H1 (cell line): ENCODE measurements around the gene LRWD1. TPM values are rescaled to one million over a fixed set of nuclear protein-coding genes. Genes with fewer than 3 reads are reported as not detected.

Experiments used
- ASH2L ChIP-seq: fragments of 200-600, 300-600 bp; sonication (generic); IDR thresholded peaks from one replicate; pipeline ENCODE4 v1.7.1; 2017; ENCODE audit warnings: low read length
- ATF2 ChIP-seq: IDR thresholded peaks from 2 replicates; pipeline ENCODE4 v1.6.1; 2012; ENCODE audit warnings: low read length, inconsistent platforms
- CBX5 ChIP-seq: fragments of 300-800, 300-1000 bp; sonication (generic); IDR thresholded peaks from 2 replicates; pipeline ENCODE4 v1.7.1; 2016; ENCODE audit warnings: antibody characterized with exemption, low read length, low read depth
- CREB1 ChIP-seq: IDR thresholded peaks from 2 replicates; pipeline ENCODE4 v1.6.1; 2012; ENCODE audit warnings: inconsistent platforms
- CTBP2 ChIP-seq: IDR thresholded peaks from 2 replicates; pipeline ENCODE4 v1.7.0; 2011; ENCODE audit warnings: borderline replicate concordance, mild to moderate bottlenecking, moderate library complexity, mixed read lengths, low read length; ENCODE audit not compliant: insufficient read depth, insufficient read length
- EZH2 ChIP-seq: fragments of 200-600 bp; sonication (generic); IDR thresholded peaks from 2 replicates; pipeline ENCODE4 v1.7.1; 2012; ENCODE audit warnings: low read depth, mild to moderate bottlenecking, moderate library complexity, low read length, inconsistent platforms; ENCODE audit not compliant: severe bottlenecking
- FOSL1 ChIP-seq: IDR thresholded peaks from 2 replicates; pipeline ENCODE4 v1.6.1; 2011; ENCODE audit warnings: mild to moderate bottlenecking, low read depth, low read length, moderate library complexity; ENCODE audit not compliant: insufficient read depth
- JUND ChIP-seq: IDR thresholded peaks from 2 replicates; pipeline ENCODE4 v1.6.1; 2011; ENCODE audit warnings: mild to moderate bottlenecking, improper control_type of control experiment, low read length
- KDM4A ChIP-seq: IDR thresholded peaks from one replicate; pipeline ENCODE4 v1.7.1; 2012; ENCODE audit warnings: low read depth, mild to moderate bottlenecking, moderate library complexity, low read length, inconsistent platforms; ENCODE audit not compliant: severe bottlenecking
- NANOG ChIP-seq: IDR thresholded peaks from 2 replicates; pipeline ENCODE4 v1.6.1; 2011; ENCODE audit warnings: low read length, low read depth, mild to moderate bottlenecking, inconsistent platforms; ENCODE audit not compliant: insufficient read depth, poor library complexity, severe bottlenecking
- NRF1 ChIP-seq: IDR thresholded peaks from 2 replicates; pipeline ENCODE4 v1.6.1; 2011; ENCODE audit warnings: mild to moderate bottlenecking, low read depth, low read length, improper control_type of control experiment
- RAD21 ChIP-seq, 2 experiments: IDR thresholded peaks in 1 of 2; conservative IDR thresholded peaks in 1 of 2; 2 replicates each; pipeline ENCODE4 v1.6.1; 2011; ENCODE audit warnings: low read depth in 2 of 2, low read length in 2 of 2, improper control_type of control experiment in 1 of 2, inconsistent platforms in 1 of 2, mild to moderate bottlenecking in 1 of 2, moderate library complexity in 1 of 2
- RFX5 ChIP-seq: IDR thresholded peaks from 2 replicates; pipeline ENCODE4 v1.6.1; 2011; ENCODE audit warnings: low read depth, low read length, improper control_type of control experiment, borderline replicate concordance
- SAP30 ChIP-seq: fragments of 300-600 bp; sonication (generic); IDR thresholded peaks from 2 replicates; pipeline ENCODE4 v1.7.1; 2012; ENCODE audit warnings: low read length, moderate library complexity, mild to moderate bottlenecking, inconsistent platforms; ENCODE audit not compliant: insufficient read depth, insufficient replicate concordance
- SIN3A ChIP-seq, 2 experiments: IDR thresholded peaks in 1 of 2; conservative IDR thresholded peaks in 1 of 2; 2 replicates each; pipeline ENCODE4 v1.6.1; 2011 to 2012; ENCODE audit warnings: low read length in 2 of 2, improper control_type of control experiment in 1 of 2, low read depth in 1 of 2, mild to moderate bottlenecking in 1 of 2
- SP1 ChIP-seq: IDR thresholded peaks from 2 replicates; pipeline ENCODE4 v1.6.1; 2011; ENCODE audit warnings: low read depth, low read length
- TAF1 ChIP-seq: IDR thresholded peaks from 2 replicates; pipeline ENCODE4 v1.6.1; 2011; ENCODE audit warnings: mild to moderate bottlenecking, low read depth, low read length
- TEAD4 ChIP-seq: IDR thresholded peaks from 2 replicates; pipeline ENCODE4 v1.6.1; 2012; ENCODE audit warnings: low read depth, low read length, inconsistent platforms, mixed read lengths
- USF2 ChIP-seq: IDR thresholded peaks from 2 replicates; pipeline ENCODE4 v1.6.1; 2011; ENCODE audit warnings: low read length, improper control_type of control experiment
- polyA plus RNA-seq, 7 experiments: library from polyadenylated mRNA; depleted of rRNA in 3 of 7; stranded (reverse) in 5 of 7; unstranded in 2 of 7; fragments of >200 nt in 5 of 7; fragments of 200-250 nt in 2 of 7; gene quantifications; 1 replicate in 5 of 7; 2 replicates in 1 of 7; 4 replicates in 1 of 7; pipeline versions ENCODE4 v1.2.1 to v1.2.3, GENCODE V29; 2011 to 2013; ENCODE audit warnings: missing spikeins in 2 of 7, mixed read lengths in 2 of 7
- total RNA-seq: library from RNA; stranded (reverse); fragmentation: NEBNext Ultra II Directional; extraction: Animal tissue kit (Norgen Biotek cat#: 25700); gene quantifications from 2 replicates; pipeline ENCODE4 v1.2.1, GENCODE V29; 2021

The LRWD1 gene
- total and polyA plus RNA-seq, 2 of the 8 experiments (the other 6 are each of a cell fraction or from before 2014, with no cell fraction given) = 23.4 to 26.8 TPM

- TF ChIP-seq ASH2L = peak; percentile 65
- TF ChIP-seq JUND = no peak
- peak in 1 of 2 experiments; percentile 0; a peak in 2 of 4 replicates for TF ChIP-seq RAD21 (IDR thresholded peaks at IDR 0.05 in 1 of 2, conservative IDR thresholded peaks at IDR 0.05 in 1 of 2; ENCODE audit: low read depth in 2 of 2, low read length in 2 of 2)
- peak; percentile 56 for TF ChIP-seq CTBP2
- 0 out of 2 replicates have a peak, but pooled peaks have one; percentile 22 for TF ChIP-seq SP1
- no peak; the same call in 1 of the 2 replicates for TF ChIP-seq TEAD4
- TF ChIP-seq TAF1 = peak; percentile 67; the same call in 1 of the 2 replicates
- no peak for TF ChIP-seq FOSL1
- peak; percentile 94 for TF ChIP-seq KDM4A
- TF ChIP-seq USF2 = 0 out of 2 replicates have a peak, but pooled peaks have one; percentile 9
- no peak; the same call in 1 of the 2 replicates for TF ChIP-seq CREB1
- no peak for TF ChIP-seq CBX5
- TF ChIP-seq NANOG = no peak
- no peak for TF ChIP-seq ATF2
- TF ChIP-seq EZH2 = no peak
- no peak for TF ChIP-seq RFX5
- peak; percentile 81 for TF ChIP-seq NRF1
- TF ChIP-seq SAP30 = no peak
- TF ChIP-seq SIN3A (conservative IDR thresholded peaks at IDR 0.05 in 1 of 2, IDR thresholded peaks at IDR 0.05 in 1 of 2; ENCODE audit: low read depth in 1 of 2, low read length in 2 of 2) = peak in 1 of 2 experiments; percentile 53; a peak in 1 of 4 replicates
Measured at GRCh38 chr7:102464577-102465280, at the start of gene LRWD1, which contains the start of gene ALKBH4 (continued).
